ENCODE results near the gene PITX1.

DNA sequence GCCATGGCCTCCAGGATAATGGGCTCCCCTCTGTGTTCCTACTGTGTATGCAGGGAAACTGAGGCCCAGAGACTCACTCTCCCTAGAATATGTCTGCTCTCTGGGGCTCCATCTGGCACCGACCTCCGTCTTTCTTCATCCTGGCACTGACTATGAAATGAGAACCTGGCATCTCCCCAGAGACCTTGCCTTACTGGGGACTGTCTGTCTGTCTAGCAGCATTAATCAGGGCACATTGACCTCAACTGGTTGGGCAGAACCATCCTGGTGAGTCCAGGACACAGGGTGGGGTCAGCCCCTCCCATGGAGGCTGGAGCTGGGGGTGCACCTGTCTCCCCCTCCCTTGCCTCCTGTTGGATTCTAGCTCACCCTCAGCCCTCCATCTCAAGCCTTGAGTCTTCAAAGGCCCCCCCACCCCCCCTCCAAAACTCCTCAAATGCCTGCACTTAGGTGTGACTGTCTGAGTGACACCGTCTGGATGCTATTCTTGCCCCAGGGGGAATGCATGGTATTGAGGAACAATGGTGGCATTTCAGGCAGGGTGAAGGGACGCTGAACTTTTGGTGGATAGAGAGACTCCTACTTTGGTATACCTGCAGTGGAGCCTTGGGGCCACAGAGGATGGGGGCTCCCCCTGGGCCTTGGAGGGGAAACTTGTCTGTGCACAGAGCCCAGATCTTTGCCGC is 12.8 kb upstream of the PITX1 start:
- TF ChIP-seq, protein P1, sequence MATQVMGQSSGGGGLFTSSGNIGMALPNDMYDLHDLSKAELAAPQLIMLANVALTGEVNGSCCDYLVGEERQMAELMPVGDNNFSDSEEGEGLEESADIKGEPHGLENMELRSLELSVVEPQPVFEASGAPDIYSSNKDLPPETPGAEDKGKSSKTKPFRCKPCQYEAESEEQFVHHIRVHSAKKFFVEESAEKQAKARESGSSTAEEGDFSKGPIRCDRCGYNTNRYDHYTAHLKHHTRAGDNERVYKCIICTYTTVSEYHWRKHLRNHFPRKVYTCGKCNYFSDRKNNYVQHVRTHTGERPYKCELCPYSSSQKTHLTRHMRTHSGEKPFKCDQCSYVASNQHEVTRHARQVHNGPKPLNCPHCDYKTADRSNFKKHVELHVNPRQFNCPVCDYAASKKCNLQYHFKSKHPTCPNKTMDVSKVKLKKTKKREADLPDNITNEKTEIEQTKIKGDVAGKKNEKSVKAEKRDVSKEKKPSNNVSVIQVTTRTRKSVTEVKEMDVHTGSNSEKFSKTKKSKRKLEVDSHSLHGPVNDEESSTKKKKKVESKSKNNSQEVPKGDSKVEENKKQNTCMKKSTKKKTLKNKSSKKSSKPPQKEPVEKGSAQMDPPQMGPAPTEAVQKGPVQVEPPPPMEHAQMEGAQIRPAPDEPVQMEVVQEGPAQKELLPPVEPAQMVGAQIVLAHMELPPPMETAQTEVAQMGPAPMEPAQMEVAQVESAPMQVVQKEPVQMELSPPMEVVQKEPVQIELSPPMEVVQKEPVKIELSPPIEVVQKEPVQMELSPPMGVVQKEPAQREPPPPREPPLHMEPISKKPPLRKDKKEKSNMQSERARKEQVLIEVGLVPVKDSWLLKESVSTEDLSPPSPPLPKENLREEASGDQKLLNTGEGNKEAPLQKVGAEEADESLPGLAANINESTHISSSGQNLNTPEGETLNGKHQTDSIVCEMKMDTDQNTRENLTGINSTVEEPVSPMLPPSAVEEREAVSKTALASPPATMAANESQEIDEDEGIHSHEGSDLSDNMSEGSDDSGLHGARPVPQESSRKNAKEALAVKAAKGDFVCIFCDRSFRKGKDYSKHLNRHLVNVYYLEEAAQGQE (IDR thresholded peaks at IDR 0.05; ENCODE audit: insufficient read depth in 1 of 2, low read depth in 2 of 2, low read length in 2 of 2) = no peak
- no peak for TF ChIP-seq SIN3A (IDR thresholded peaks at IDR 0.05; ENCODE audit: borderline replicate concordance, insufficient read depth, low read length)
- TF ChIP-seq POLR2AphosphoS5 (IDR thresholded peaks at IDR 0.05; ENCODE audit: low read depth, low read length) = no peak
- no peak for TF ChIP-seq TAF1 (IDR thresholded peaks at IDR 0.05; ENCODE audit: borderline replicate concordance, insufficient read depth, low read length)
- no peak for TF ChIP-seq FOXP2 (optimal IDR thresholded peaks at IDR 0.05; ENCODE audit: borderline replicate concordance, extremely low read depth, extremely low read length, insufficient read depth)

Measured in PFSK-1 (cell line).